HepG2 (cell line): ENCODE data around the gene CDH13. TPM values are rescaled to one million over a fixed set of nuclear protein-coding genes. Genes with fewer than 3 reads are reported as not detected.

ENCODE experiments used
- ATAC-seq: fragments of 200-7000 bp; cut with Tn5 transposase; 3 replicates; pipeline ENCODE4 v1.9.1; 2020; ENCODE audit warnings: mild to moderate bottlenecking, moderate library complexity
- BruUV-seq: library from RNA; stranded (reverse); fragments of 400-500 nt; replicated peaks from 2 replicates; lab custom pipeline; 2021; lab: Mats Ljungman, UMichigan
- CTCF ChIA-PET: fragments of 300-600 bp; formaldehyde crosslinking; extraction: SDS; loops from one replicate; lab custom pipeline; 2021; ENCODE audit warnings: low total read pairs, inconsistent platforms, low intra/inter-chr PET ratio; lab: Yijun Ruan, JAX
- POLR2A ChIA-PET: fragments of 350-600 bp; sonication (Branson Sonifier 250); formaldehyde crosslinking; loops from one replicate; lab custom pipeline; 2020; ENCODE audit warnings: antibody characterized with exemption, inconsistent platforms; lab: Yijun Ruan, JAX
- DNase-seq: peaks from one replicate; pipeline ENCODE4 v3.0.0-alpha.2; 2015; ENCODE audit warnings: low spot score
- FAIRE-seq: peaks from 3 replicates; lab custom pipeline; 2011; peaks lifted over from hg19 to GRCh38; lab: Jason Lieb, UNC
- H2AFZ ChIP-seq: one replicate; pipeline ENCODE4 v1.6.1; 2011; ENCODE audit warnings: low read length, inconsistent platforms
- H3K27ac ChIP-seq: fragments of 300-600 bp; 3 replicates; pipeline ENCODE4 v1.8.0; 2011; ENCODE audit warnings: mixed run types, mild to moderate bottlenecking, mixed read lengths, low read length, inconsistent platforms; ENCODE audit not compliant: insufficient read depth; ENCODE audit errors: extremely low read length
- H3K27me3 ChIP-seq, 2 experiments: fragments of 200-600 bp in 1 of 2; 2 replicates in 1 of 2; 3 replicates in 1 of 2; pipeline versions ENCODE4 v1.6.0 to v1.8.0; 2011; ENCODE audit warnings: low read length in 2 of 2, mild to moderate bottlenecking in 2 of 2, moderate library complexity in 2 of 2, inconsistent platforms in 1 of 2; ENCODE audit not compliant: insufficient read depth in 2 of 2, control insufficient read depth in 1 of 2
- H3K36me3 ChIP-seq, 2 experiments: fragments of 200-600 bp in 1 of 2; replicated peaks in 1 of 2; 2 replicates in 1 of 2; 3 replicates in 1 of 2; pipeline versions ENCODE4 v1.5.1 to v1.8.0; 2011; ENCODE audit warnings: low read length in 2 of 2, inconsistent platforms in 1 of 2; ENCODE audit not compliant: insufficient read depth in 2 of 2, control insufficient read depth in 1 of 2
- H3K4me1 ChIP-seq: 2 replicates; pipeline ENCODE4 v1.5.1; 2012; ENCODE audit warnings: low read length, inconsistent platforms; ENCODE audit not compliant: insufficient read depth
- H3K4me2 ChIP-seq: 2 replicates; pipeline ENCODE4 v1.6.0; 2011; ENCODE audit warnings: low read depth, low read length, inconsistent platforms
- H3K4me3 ChIP-seq, 3 experiments: fragments of 200-600 bp in 1 of 3; sonication (generic), shearing (Covaris generic) in 1 of 3; replicated peaks in 1 of 3; 2 replicates each; pipeline ENCODE4 v1.5.1; 2011 to 2016; ENCODE audit warnings: low read length in 3 of 3, inconsistent platforms in 2 of 3, low read depth in 2 of 3, mild to moderate bottlenecking in 2 of 3, control low read depth in 1 of 3, mixed read lengths in 1 of 3; ENCODE audit not compliant: insufficient read depth in 1 of 3
- H3K79me2 ChIP-seq: one replicate; pipeline ENCODE4 v1.6.1; 2011; ENCODE audit warnings: low read length, inconsistent platforms; ENCODE audit not compliant: insufficient read depth
- H3K9ac ChIP-seq: 2 replicates; pipeline ENCODE4 v1.6.0; 2011; ENCODE audit warnings: mild to moderate bottlenecking, low read depth, low read length, inconsistent platforms; ENCODE audit not compliant: insufficient read depth
- H3K9me3 ChIP-seq: 2 replicates; pipeline ENCODE4 v1.5.1; 2012; ENCODE audit warnings: mild to moderate bottlenecking, low read length
- H4K20me1 ChIP-seq: 2 replicates; pipeline ENCODE4 v1.6.0; 2011; ENCODE audit warnings: inconsistent platforms, mild to moderate bottlenecking, low read length, moderate library complexity; ENCODE audit not compliant: insufficient read depth
- BATF2 ChIP-seq: sonication (generic); formaldehyde crosslinking; IDR thresholded peaks from 2 replicates; pipeline ENCODE4 v1.8.0; 2022; ENCODE audit warnings: mild to moderate bottlenecking, missing genetic modification reagents, moderate library complexity
- BRCA1 ChIP-seq: sonication (generic); formaldehyde crosslinking; IDR thresholded peaks from 2 replicates; pipeline ENCODE4 v1.4.0; 2020; ENCODE audit warnings: missing genetic modification reagents
- EZH2 ChIP-seq: conservative IDR thresholded peaks from 2 replicates; pipeline ENCODE4 v1.6.1; 2012; ENCODE audit warnings: mild to moderate bottlenecking, low read depth, low read length, moderate library complexity
- GABPB1 ChIP-seq: IDR thresholded peaks from 2 replicates; pipeline ENCODE4 v1.6.1; 2016; ENCODE audit warnings: mild to moderate bottlenecking, missing genetic modification reagents, moderate library complexity, missing compliant biosample characterization
- KDM2A ChIP-seq: sonication (generic); formaldehyde crosslinking; IDR thresholded peaks from 2 replicates; pipeline ENCODE4 v1.4.0; 2020; ENCODE audit warnings: low read depth, missing genetic modification reagents, borderline replicate concordance
- MNT ChIP-seq: fragments of 450-650 bp; IDR thresholded peaks from 2 replicates; pipeline ENCODE4 v1.6.1; 2016
- SPEN ChIP-seq: sonication (generic); formaldehyde crosslinking; IDR thresholded peaks from 2 replicates; pipeline ENCODE4 v1.5.1; 2020; ENCODE audit warnings: low read depth, mild to moderate bottlenecking, missing genetic modification reagents
- TARDBP ChIP-seq: sonication (generic); formaldehyde crosslinking; IDR thresholded peaks from 2 replicates; pipeline ENCODE4 v1.8.0; 2022; ENCODE audit warnings: mild to moderate bottlenecking, missing genetic modification reagents
- TBP ChIP-seq: sonication (generic); formaldehyde crosslinking; IDR thresholded peaks from 2 replicates; pipeline ENCODE4 v1.5.0; 2020; ENCODE audit warnings: missing genetic modification reagents
- THAP9 ChIP-seq: sonication (generic); formaldehyde crosslinking; IDR thresholded peaks from 2 replicates; pipeline ENCODE4; 2020; ENCODE audit warnings: missing genetic modification reagents, mild to moderate bottlenecking, borderline replicate concordance
- WIZ ChIP-seq: sonication (generic); formaldehyde crosslinking; IDR thresholded peaks from 2 replicates; pipeline ENCODE4 v1.5.1; 2020; ENCODE audit warnings: mild to moderate bottlenecking, missing genetic modification reagents
- ZMAT5 ChIP-seq: sonication (generic); formaldehyde crosslinking; IDR thresholded peaks from 2 replicates; pipeline ENCODE4 v1.5.0; 2020; ENCODE audit warnings: mild to moderate bottlenecking, low read depth, missing genetic modification reagents, borderline replicate concordance
- ZNF281 ChIP-seq: sonication (generic); formaldehyde crosslinking; IDR thresholded peaks from 2 replicates; pipeline ENCODE4 v1.4.0; 2020; ENCODE audit warnings: missing genetic modification reagents, borderline replicate concordance
- ZNF570 ChIP-seq: sonication (generic); formaldehyde crosslinking; IDR thresholded peaks from 2 replicates; pipeline ENCODE4 v1.4.0; 2020; ENCODE audit warnings: mild to moderate bottlenecking, missing genetic modification reagents, borderline replicate concordance
- ZNF83 ChIP-seq: sonication (generic); formaldehyde crosslinking; IDR thresholded peaks from 2 replicates; pipeline ENCODE4 v1.4.0; 2020; ENCODE audit warnings: missing genetic modification reagents, mild to moderate bottlenecking, borderline replicate concordance
- WGBS: methylation state at CpG from one replicate; pipeline ENCODE4 v1.1.6; 2017; ENCODE audit warnings: low lambda C conversion rate; 5-methylcytosine and 5-hydroxymethylcytosine counted together
- in situ Hi-C: cut with HindIII; loops from 2 replicates; pipeline ENCODE4 v1.10.0; 2017; ENCODE audit warnings: low pct_unique_long_range_greater_than_20kb; ENCODE audit not compliant: extremely low pct_ligation_motif_present
- intact Hi-C: fragments of 100-400 bp; cut with micrococcal nuclease; formaldehyde crosslinking; loops from one replicate; pipeline ENCODE4 v1.10.0; 2022; ENCODE audit not compliant: unreplicated experiment
- polyA plus RNA-seq, 8 experiments: library from polyadenylated mRNA; depleted of rRNA in 3 of 8; stranded (reverse) in 7 of 8; unstranded in 1 of 8; fragments of >200 nt; fragmentation: Illumina TruSeq in 4 of 8; extraction: Trizol in 4 of 8; gene quantifications; 2 replicates each; pipeline versions ENCODE4 v1.2.1 to v1.2.3, GENCODE V29; 2011 to 2016; ENCODE audit warnings: low read depth in 4 of 8, missing spikeins in 1 of 8, mixed read lengths in 1 of 8; ENCODE audit not compliant: insufficient read depth in 1 of 8
- total RNA-seq, 5 experiments: library from RNA; depleted of rRNA; stranded (reverse); fragments of >200 nt; fragmentation: Illumina TruSeq; extraction: Trizol; gene quantifications; 2 replicates each; pipeline ENCODE4 v1.2.3, GENCODE V29; 2016; ENCODE audit warnings: low read depth in 1 of 5

The CDH13 gene
- total and polyA plus RNA-seq, 2 of the 13 experiments (the other 11 are each of a cell fraction or from before 2014, with no cell fraction given), result not detected

GRCh38 chr16:82990155-82990554, 363.4 kb downstream of the CDH13 start:
- DNase-seq, result no peak
- Histone ChIP-seq H2AFZ (no peak overlapping the region), H3K9me3 (peaks cover 71% of the 10 kb centered on the region), H3K36me3 (no peaks in the 10 kb centered on the region), H3K4me1 (no peaks in the 10 kb centered on the region), H3K9ac (no peak overlapping the region), H3K27ac (no peak overlapping the region), H3K4me3 (no peak overlapping the region), H3K27me3 (no peaks in the 10 kb centered on the region), H4K20me1 (no peaks in the 10 kb centered on the region), H3K79me2 (no peaks in the 10 kb centered on the region), H3K4me2 (no peak overlapping the region)
- WGBS, result 1% methylated on average over 3 of the region's 3 CpGs
- FAIRE-seq, result no peak
- no peak for ATAC-seq
- TF ChIP-seq EZH2, result no peak
- no peak for TF ChIP-seq ZNF83
- TF ChIP-seq TBP (CRISPR knock-in tag), result no peak
- TF ChIP-seq GABPB1 (CRISPR knock-in tag), result no peak
- TF ChIP-seq THAP9 (CRISPR knock-in tag), result no peak
- no peak for TF ChIP-seq ZNF570 (CRISPR knock-in tag)
- TF ChIP-seq BRCA1, result no peak
- TF ChIP-seq ZMAT5, result no peak
- TF ChIP-seq MNT, result no peak
- no peak for TF ChIP-seq BATF2
- TF ChIP-seq SPEN (CRISPR knock-in tag), result no peak
- TF ChIP-seq ZNF281 (CRISPR knock-in tag), result no peak
- TF ChIP-seq WIZ, result no peak
- TF ChIP-seq TARDBP (CRISPR knock-in tag), result no peak
- TF ChIP-seq KDM2A (CRISPR knock-in tag), result no peak
- CTCF ChIA-PET, result no interaction called here
- no TSS peak for BruUV-seq
- intact Hi-C loops (no loop called here), in situ Hi-C loops (no loop called here)
- POLR2A ChIA-PET, result no interaction called here
